HEK293T (cell line): Measurements from ENCODE around the gene ARL15.

Source experiments
- CTCF ChIA-PET: fragments of 350-600 bp; formaldehyde crosslinking; extraction: SDS; loops from one replicate; lab custom pipeline; 2021; ENCODE audit warnings: antibody characterized with exemption, inconsistent platforms; lab: Yijun Ruan, JAX
- POLR2A ChIA-PET: fragments of 350-600 bp; formaldehyde crosslinking; extraction: SDS; loops from one replicate; lab custom pipeline; 2020; ENCODE audit warnings: antibody characterized with exemption, inconsistent platforms; lab: Yijun Ruan, JAX
- DNase-seq: peaks from one replicate; pipeline ENCODE4 v3.0.0; 2012; ENCODE audit warnings: mixed read lengths; ENCODE audit errors: extremely low spot score
- ARNT ChIP-seq: fragments of 450-650 bp; IDR thresholded peaks from 2 replicates; pipeline ENCODE4 v1.6.1; 2017; ENCODE audit warnings: mild to moderate bottlenecking
- BHLHE40 ChIP-seq: fragments of 450-650 bp; IDR thresholded peaks from 2 replicates; pipeline ENCODE4 v1.6.1; 2016; ENCODE audit warnings: mild to moderate bottlenecking, moderate library complexity, borderline replicate concordance
- CTBP1 ChIP-seq: fragments of 450-650 bp; IDR thresholded peaks from 2 replicates; pipeline ENCODE4 v1.6.1; 2016; ENCODE audit warnings: borderline replicate concordance
- ELF4 ChIP-seq: fragments of 450-650 bp; IDR thresholded peaks from 2 replicates; pipeline ENCODE4 v1.6.1; 2017; ENCODE audit warnings: antibody characterized with exemption
- FOXA1 ChIP-seq: fragments of 450-650 bp; IDR thresholded peaks from 2 replicates; pipeline ENCODE4 v1.6.1; 2016; ENCODE audit warnings: mild to moderate bottlenecking
- FOXK2 ChIP-seq: fragments of 450-650 bp; IDR thresholded peaks from 2 replicates; pipeline ENCODE4 v1.6.1; 2016; ENCODE audit warnings: mild to moderate bottlenecking
- FOXM1 ChIP-seq: fragments of 450-650 bp; IDR thresholded peaks from 2 replicates; pipeline ENCODE4 v1.6.1; 2017; ENCODE audit warnings: mild to moderate bottlenecking, borderline replicate concordance
- HDGF ChIP-seq: fragments of 450-650 bp; IDR thresholded peaks from 2 replicates; pipeline ENCODE4 v1.6.1; 2017; ENCODE audit warnings: antibody characterized with exemption, borderline replicate concordance
- L3MBTL2 ChIP-seq: fragments of 450-650 bp; conservative IDR thresholded peaks from 2 replicates; pipeline ENCODE4 v1.6.1; 2016; ENCODE audit warnings: mild to moderate bottlenecking
- LEF1 ChIP-seq: fragments of 450-650 bp; IDR thresholded peaks from 2 replicates; pipeline ENCODE4 v1.6.1; 2017; ENCODE audit warnings: mild to moderate bottlenecking, borderline replicate concordance
- NFRKB ChIP-seq: fragments of 450-650 bp; IDR thresholded peaks from 2 replicates; pipeline ENCODE4 v1.6.1; 2016; ENCODE audit warnings: mild to moderate bottlenecking, moderate library complexity
- SP1 ChIP-seq: fragments of 450-650 bp; IDR thresholded peaks from 2 replicates; pipeline ENCODE4 v1.6.1; 2017
- SUZ12 ChIP-seq: fragments of 450-650 bp; IDR thresholded peaks from 2 replicates; pipeline ENCODE4 v1.6.1; 2016; ENCODE audit warnings: mild to moderate bottlenecking
- TARDBP ChIP-seq: fragments of 450-650 bp; IDR thresholded peaks from 2 replicates; pipeline ENCODE4 v1.6.1; 2016
- ZNF384 ChIP-seq: fragments of 450-650 bp; IDR thresholded peaks from 2 replicates; pipeline ENCODE4 v1.6.1; 2016
- TF ChIP-seq, protein P1 (sequence below): fragments of 450-650 bp; IDR thresholded peaks from 2 replicates; pipeline ENCODE4 v1.6.1; 2016

The ARL15 gene

DNA sequence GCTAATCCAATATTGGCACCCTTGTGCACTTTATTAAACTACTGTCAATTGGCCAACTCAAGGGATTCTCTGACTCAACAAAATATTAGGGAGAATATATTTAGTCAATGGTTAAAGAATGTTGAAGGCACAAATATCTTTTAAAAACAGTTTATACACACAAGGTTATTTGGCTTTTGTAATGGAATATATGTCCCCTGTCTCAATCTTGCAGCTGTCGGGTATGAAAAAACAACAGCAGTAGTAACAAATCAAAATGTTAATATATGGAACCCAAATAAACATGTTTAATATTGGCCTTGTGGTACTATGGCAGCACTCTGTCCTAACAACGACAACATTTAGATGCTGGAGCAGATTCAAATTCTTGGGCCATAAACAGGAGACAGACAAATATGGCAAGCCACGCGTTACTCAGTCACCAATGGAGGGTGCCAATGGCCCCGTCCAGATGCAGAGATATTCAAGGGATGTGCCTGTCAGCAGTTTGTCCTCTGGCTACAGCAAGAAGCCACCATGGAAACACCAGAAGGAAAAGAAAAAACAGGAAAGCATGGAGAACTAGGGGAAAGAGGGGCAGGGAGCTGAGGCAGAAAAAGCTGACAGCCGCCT is 408.0 kb downstream of the ARL15 start:
- CTCF ChIA-PET: no interaction called here
- POLR2A ChIA-PET: no interaction called here
- no peak for TF ChIP-seq L3MBTL2
- TF ChIP-seq ARNT: no peak
- TF ChIP-seq, protein P1, sequence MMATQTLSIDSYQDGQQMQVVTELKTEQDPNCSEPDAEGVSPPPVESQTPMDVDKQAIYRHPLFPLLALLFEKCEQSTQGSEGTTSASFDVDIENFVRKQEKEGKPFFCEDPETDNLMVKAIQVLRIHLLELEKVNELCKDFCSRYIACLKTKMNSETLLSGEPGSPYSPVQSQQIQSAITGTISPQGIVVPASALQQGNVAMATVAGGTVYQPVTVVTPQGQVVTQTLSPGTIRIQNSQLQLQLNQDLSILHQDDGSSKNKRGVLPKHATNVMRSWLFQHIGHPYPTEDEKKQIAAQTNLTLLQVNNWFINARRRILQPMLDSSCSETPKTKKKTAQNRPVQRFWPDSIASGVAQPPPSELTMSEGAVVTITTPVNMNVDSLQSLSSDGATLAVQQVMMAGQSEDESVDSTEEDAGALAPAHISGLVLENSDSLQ: no peak
- no peak for TF ChIP-seq SUZ12
- no peak for DNase-seq

DNA sequence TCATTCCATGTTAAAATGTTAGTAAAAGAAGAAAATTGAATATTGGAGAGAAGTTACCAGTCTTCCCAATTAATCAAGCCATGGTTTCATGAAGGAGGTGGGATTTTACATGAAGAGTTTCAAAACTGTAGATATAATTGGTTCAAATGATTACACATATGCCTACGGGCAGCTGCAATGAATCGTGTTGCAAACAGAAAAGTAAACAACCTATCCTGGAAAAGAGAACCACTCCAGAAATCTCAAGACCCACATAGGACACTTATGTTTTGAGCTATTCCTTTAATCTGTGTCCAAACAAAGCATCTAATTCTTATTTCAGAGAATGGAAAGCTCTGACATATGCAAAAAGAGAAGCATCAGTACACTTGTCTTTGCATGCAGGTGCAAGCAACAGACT is 409.7 kb downstream of the ARL15 start:
- CTCF ChIA-PET: interaction anchor here (0.7 kb wide), 1 partner anchor 10 kb away, joined by 9 read pairs; no protein-coding TSS in a partner anchor
- TF ChIP-seq SP1 (no peak), TARDBP (no peak), SUZ12 (no peak), CTBP1 (no peak), ARNT (no peak), ZNF384 (no peak), HDGF (no peak), L3MBTL2 (no peak), FOXK2 (no peak), FOXM1 (no peak), ELF4 (no peak), LEF1 (no peak), FOXA1 (no peak), BHLHE40 (no peak), NFRKB (no peak)
- TF ChIP-seq, protein P1: no peak
- no peak for DNase-seq
- POLR2A ChIA-PET: no interaction called here

DNA sequence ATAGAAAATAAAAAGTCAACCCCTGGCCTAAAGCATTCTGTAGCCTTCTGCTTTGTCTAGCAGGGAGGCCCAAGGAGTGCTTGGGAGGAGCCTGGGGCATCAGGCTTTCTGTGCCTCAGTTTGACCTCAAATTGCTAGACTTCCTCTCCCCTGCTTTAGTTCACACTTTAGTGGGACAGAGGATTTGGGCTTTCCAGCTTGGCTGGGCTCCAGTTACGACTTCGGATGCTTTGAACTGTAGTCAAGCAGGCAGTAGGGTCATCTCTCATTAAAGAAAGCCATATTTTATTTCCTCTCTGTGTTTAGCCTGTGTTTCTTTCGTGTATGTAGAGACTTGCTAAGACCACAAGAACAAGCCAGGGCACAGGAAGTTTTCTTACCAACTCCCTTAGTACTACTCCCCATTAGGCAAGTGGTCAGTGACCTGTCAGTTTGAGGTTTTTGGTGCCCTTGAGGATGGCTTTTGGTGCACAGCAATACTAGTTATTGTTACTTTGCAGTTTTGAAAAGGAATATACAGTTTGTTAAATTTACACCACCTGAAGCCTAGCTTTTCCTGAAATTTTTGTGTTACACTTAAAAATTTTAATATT is 415.2 kb downstream of the ARL15 start:
- no peak for DNase-seq
- ChIA-PET CTCF (no interaction called here), POLR2A (no interaction called here)
- TF ChIP-seq, protein P1: no peak
- TF ChIP-seq SUZ12 (no peak), SP1 (no peak), CTBP1 (no peak), ZNF384 (no peak), LEF1 (no peak), BHLHE40 (no peak), FOXA1 (no peak), FOXK2 (no peak), TARDBP (no peak), FOXM1 (no peak), ELF4 (no peak), ARNT (no peak), HDGF (no peak), L3MBTL2 (no peak), NFRKB (no peak)

DNA sequence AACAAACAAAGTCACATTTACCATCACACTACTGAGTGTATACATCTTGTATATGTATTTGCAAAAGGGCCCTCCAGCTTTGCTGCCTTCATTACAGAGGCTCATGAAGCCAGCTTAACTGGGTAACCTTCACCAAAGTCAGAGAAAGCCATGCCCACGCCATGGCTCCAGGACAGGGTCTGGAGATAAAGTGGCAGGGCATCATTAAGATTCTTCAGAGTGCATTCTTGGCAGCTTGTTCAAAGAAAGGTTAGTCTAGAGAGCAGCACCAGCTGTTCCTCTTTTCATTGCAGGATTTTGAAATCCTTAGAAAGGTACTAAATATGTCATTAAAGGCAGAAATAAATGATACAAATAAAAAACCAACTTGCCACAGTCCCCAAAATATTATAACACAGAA is 416.7 kb downstream of the ARL15 start:
- DNase-seq: no peak
- TF ChIP-seq ZNF384 (no peak), SUZ12 (no peak), FOXA1 (no peak), SP1 (no peak), FOXK2 (no peak), CTBP1 (no peak), L3MBTL2 (no peak), ARNT (no peak), LEF1 (no peak), FOXM1 (no peak), ELF4 (no peak), HDGF (no peak), NFRKB (no peak), BHLHE40 (no peak), TARDBP (no peak)
- TF ChIP-seq, protein P1: no peak
- CTCF ChIA-PET: interaction anchor here (0.7 kb wide), 1 partner anchor 30 kb away, joined by 3 read pairs; no protein-coding TSS in a partner anchor
- POLR2A ChIA-PET: no interaction called here

DNA sequence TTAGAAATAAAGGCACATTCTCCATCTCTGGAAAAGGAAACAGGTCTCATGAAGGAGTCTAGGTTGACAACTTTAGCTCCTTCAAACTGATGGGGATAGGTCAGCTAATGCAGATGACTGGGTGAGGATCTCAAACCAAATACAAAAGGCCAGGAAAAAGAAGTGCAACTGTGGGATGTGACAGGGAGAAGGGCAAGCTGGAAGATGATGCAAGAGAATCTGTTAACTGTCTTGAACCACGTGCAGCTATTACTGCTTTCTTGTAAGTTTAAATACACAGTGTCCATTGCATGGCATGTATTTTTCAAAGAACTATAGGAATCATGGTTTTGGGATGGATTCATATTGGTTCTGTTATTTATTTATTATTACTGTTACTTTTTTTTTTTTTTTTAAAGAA is 418.1 kb downstream of the ARL15 start:
- no peak for TF ChIP-seq FOXK2
- no peak for TF ChIP-seq ARNT
- no peak for TF ChIP-seq FOXA1
- no peak for TF ChIP-seq FOXM1
- TF ChIP-seq TARDBP: no peak
- TF ChIP-seq HDGF: no peak
- no peak for TF ChIP-seq L3MBTL2
- no peak for TF ChIP-seq ZNF384
- no peak for TF ChIP-seq SP1
- TF ChIP-seq, protein P1: no peak
- no peak for TF ChIP-seq BHLHE40
- TF ChIP-seq CTBP1: no peak
- no peak for TF ChIP-seq SUZ12
- ChIA-PET POLR2A (no interaction called here), CTCF (no interaction called here)
- no peak for DNase-seq
